ENCODE measurements around the gene ZNF728.
"Not testable (repeated sequence)": the region's sequence is repeated elsewhere in the genome, so short reads cannot be mapped to it uniquely, and the experiment has no call there.

GRCh38 chr19:22994957-22995356, 8.0 kb downstream of the ZNF728 start:
- TF ChIP-seq CTCF, POLR2A (IDR thresholded peaks at IDR 0.05): not testable (repeated sequence)
